HepG2 (cell line): ENCODE results near the gene FRMD1. TPM values are rescaled to one million over a fixed set of nuclear protein-coding genes. Genes with fewer than 3 reads are reported as not detected.

Experiments used
- ATAC-seq: fragments of 200-7000 bp; cut with Tn5 transposase; 3 replicates; pipeline ENCODE4 v1.9.1; 2020; ENCODE audit warnings: mild to moderate bottlenecking, moderate library complexity
- BruUV-seq: library from RNA; stranded (reverse); fragments of 400-500 nt; replicated peaks from 2 replicates; lab custom pipeline; 2021; lab: Mats Ljungman, UMichigan
- CTCF ChIA-PET: fragments of 300-600 bp; formaldehyde crosslinking; extraction: SDS; loops from one replicate; lab custom pipeline; 2021; ENCODE audit warnings: low total read pairs, inconsistent platforms, low intra/inter-chr PET ratio; lab: Yijun Ruan, JAX
- POLR2A ChIA-PET: fragments of 350-600 bp; sonication (Branson Sonifier 250); formaldehyde crosslinking; loops from one replicate; lab custom pipeline; 2020; ENCODE audit warnings: antibody characterized with exemption, inconsistent platforms; lab: Yijun Ruan, JAX
- DNase-seq: peaks from one replicate; pipeline ENCODE4 v3.0.0-alpha.2; 2015; ENCODE audit warnings: low spot score
- FAIRE-seq: peaks from 3 replicates; lab custom pipeline; 2011; peaks lifted over from hg19 to GRCh38; lab: Jason Lieb, UNC
- H2AFZ ChIP-seq: one replicate; pipeline ENCODE4 v1.6.1; 2011; ENCODE audit warnings: low read length, inconsistent platforms
- H3K27ac ChIP-seq: fragments of 300-600 bp; 3 replicates; pipeline ENCODE4 v1.8.0; 2011; ENCODE audit warnings: mixed run types, mild to moderate bottlenecking, mixed read lengths, low read length, inconsistent platforms; ENCODE audit not compliant: insufficient read depth; ENCODE audit errors: extremely low read length
- H3K27me3 ChIP-seq, 2 experiments: fragments of 200-600 bp in 1 of 2; 2 replicates in 1 of 2; 3 replicates in 1 of 2; pipeline versions ENCODE4 v1.6.0 to v1.8.0; 2011; ENCODE audit warnings: low read length in 2 of 2, mild to moderate bottlenecking in 2 of 2, moderate library complexity in 2 of 2, inconsistent platforms in 1 of 2; ENCODE audit not compliant: insufficient read depth in 2 of 2, control insufficient read depth in 1 of 2
- H3K36me3 ChIP-seq, 2 experiments: fragments of 200-600 bp in 1 of 2; replicated peaks in 1 of 2; 2 replicates in 1 of 2; 3 replicates in 1 of 2; pipeline versions ENCODE4 v1.5.1 to v1.8.0; 2011; ENCODE audit warnings: low read length in 2 of 2, inconsistent platforms in 1 of 2; ENCODE audit not compliant: insufficient read depth in 2 of 2, control insufficient read depth in 1 of 2
- H3K4me1 ChIP-seq: 2 replicates; pipeline ENCODE4 v1.5.1; 2012; ENCODE audit warnings: low read length, inconsistent platforms; ENCODE audit not compliant: insufficient read depth
- H3K4me2 ChIP-seq: 2 replicates; pipeline ENCODE4 v1.6.0; 2011; ENCODE audit warnings: low read depth, low read length, inconsistent platforms
- H3K4me3 ChIP-seq, 3 experiments: fragments of 200-600 bp in 1 of 3; sonication (generic), shearing (Covaris generic) in 1 of 3; replicated peaks in 1 of 3; 2 replicates each; pipeline ENCODE4 v1.5.1; 2011 to 2016; ENCODE audit warnings: low read length in 3 of 3, inconsistent platforms in 2 of 3, low read depth in 2 of 3, mild to moderate bottlenecking in 2 of 3, control low read depth in 1 of 3, mixed read lengths in 1 of 3; ENCODE audit not compliant: insufficient read depth in 1 of 3
- H3K79me2 ChIP-seq: one replicate; pipeline ENCODE4 v1.6.1; 2011; ENCODE audit warnings: low read length, inconsistent platforms; ENCODE audit not compliant: insufficient read depth
- H3K9ac ChIP-seq: 2 replicates; pipeline ENCODE4 v1.6.0; 2011; ENCODE audit warnings: mild to moderate bottlenecking, low read depth, low read length, inconsistent platforms; ENCODE audit not compliant: insufficient read depth
- H3K9me3 ChIP-seq: 2 replicates; pipeline ENCODE4 v1.5.1; 2012; ENCODE audit warnings: mild to moderate bottlenecking, low read length
- H4K20me1 ChIP-seq: 2 replicates; pipeline ENCODE4 v1.6.0; 2011; ENCODE audit warnings: inconsistent platforms, mild to moderate bottlenecking, low read length, moderate library complexity; ENCODE audit not compliant: insufficient read depth
- ARNT2 ChIP-seq: sonication (generic); formaldehyde crosslinking; IDR thresholded peaks from 2 replicates; pipeline ENCODE4 v1.8.0; 2022; ENCODE audit warnings: mild to moderate bottlenecking, low read depth, missing genetic modification reagents, moderate library complexity
- BHLHE40 ChIP-seq: IDR thresholded peaks from 2 replicates; pipeline ENCODE4 v1.6.1; 2011; ENCODE audit warnings: low read length, improper control_type of control experiment
- CSRNP2 ChIP-seq: sonication (generic); formaldehyde crosslinking; conservative IDR thresholded peaks from 2 replicates; pipeline ENCODE4 v1.8.0; 2022; ENCODE audit warnings: low read depth, missing genetic modification reagents
- MXD4 ChIP-seq: IDR thresholded peaks from 2 replicates; pipeline ENCODE4 v1.6.1; 2016; ENCODE audit warnings: mild to moderate bottlenecking, missing biosample characterization, missing genetic modification reagents
- PPARG ChIP-seq: conservative IDR thresholded peaks from 2 replicates; pipeline ENCODE4 v1.6.1; 2016; ENCODE audit warnings: missing biosample characterization, missing genetic modification reagents
- SAFB2 ChIP-seq: sonication (generic); formaldehyde crosslinking; IDR thresholded peaks from 2 replicates; pipeline ENCODE4 v1.5.1; 2020; ENCODE audit warnings: missing genetic modification reagents, low read depth, mild to moderate bottlenecking, borderline replicate concordance
- ZNF326 ChIP-seq: sonication (generic); formaldehyde crosslinking; IDR thresholded peaks from 2 replicates; pipeline ENCODE4 v1.4.0; 2020; ENCODE audit warnings: missing genetic modification reagents, borderline replicate concordance
- ZNF512 ChIP-seq: sonication (generic); formaldehyde crosslinking; IDR thresholded peaks from 2 replicates; pipeline ENCODE4 v1.4.0; 2020; ENCODE audit warnings: mild to moderate bottlenecking, missing genetic modification reagents
- ZNF557 ChIP-seq: sonication (generic); formaldehyde crosslinking; IDR thresholded peaks from 2 replicates; pipeline ENCODE4 v1.4.0; 2020; ENCODE audit warnings: missing genetic modification reagents
- ZNF704 ChIP-seq: sonication (generic); formaldehyde crosslinking; IDR thresholded peaks from 2 replicates; pipeline ENCODE4 v1.8.1; 2023; ENCODE audit warnings: mild to moderate bottlenecking, inconsistent platforms, moderate library complexity, missing genetic modification reagents, borderline replicate concordance
- ZNF777 ChIP-seq: sonication (generic); formaldehyde crosslinking; IDR thresholded peaks from 2 replicates; pipeline ENCODE4 v1.4.0; 2020; ENCODE audit warnings: missing genetic modification reagents
- WGBS: methylation state at CpG from one replicate; pipeline ENCODE4 v1.1.6; 2017; ENCODE audit warnings: low lambda C conversion rate; 5-methylcytosine and 5-hydroxymethylcytosine counted together
- in situ Hi-C: cut with HindIII; loops from 2 replicates; pipeline ENCODE4 v1.10.0; 2017; ENCODE audit warnings: low pct_unique_long_range_greater_than_20kb; ENCODE audit not compliant: extremely low pct_ligation_motif_present
- intact Hi-C: fragments of 100-400 bp; cut with micrococcal nuclease; formaldehyde crosslinking; loops from one replicate; pipeline ENCODE4 v1.10.0; 2022; ENCODE audit not compliant: unreplicated experiment
- polyA plus RNA-seq, 8 experiments: library from polyadenylated mRNA; depleted of rRNA in 3 of 8; stranded (reverse) in 7 of 8; unstranded in 1 of 8; fragments of >200 nt; fragmentation: Illumina TruSeq in 4 of 8; extraction: Trizol in 4 of 8; gene quantifications; 2 replicates each; pipeline versions ENCODE4 v1.2.1 to v1.2.3, GENCODE V29; 2011 to 2016; ENCODE audit warnings: low read depth in 4 of 8, missing spikeins in 1 of 8, mixed read lengths in 1 of 8; ENCODE audit not compliant: insufficient read depth in 1 of 8
- total RNA-seq, 5 experiments: library from RNA; depleted of rRNA; stranded (reverse); fragments of >200 nt; fragmentation: Illumina TruSeq; extraction: Trizol; gene quantifications; 2 replicates each; pipeline ENCODE4 v1.2.3, GENCODE V29; 2016; ENCODE audit warnings: low read depth in 1 of 5

Gene FRMD1
- total and polyA plus RNA-seq, 2 of the 13 experiments (the other 11 are each of a cell fraction or from before 2014, with no cell fraction given), result 0.01 TPM; not detected in 1

- Histone ChIP-seq H2AFZ (no peak overlapping the region), H3K79me2 (no peaks in the 10 kb centered on the region), H3K9ac (no peak overlapping the region), H3K36me3 (no peaks in the 10 kb centered on the region), H3K4me3 (no peak overlapping the region), H4K20me1 (no peaks in the 10 kb centered on the region), H3K27ac (no peak overlapping the region), H3K27me3 (peaks cover 16 to 82% of the 10 kb centered on the region in 2 experiments), H3K9me3 (no peaks in the 10 kb centered on the region), H3K4me2 (no peak overlapping the region), H3K4me1 (peaks cover 25% of the 10 kb centered on the region)
- in situ Hi-C loops, result no loop called here
- 60% methylated on average over 10 of the region's 10 CpGs for WGBS
- BruUV-seq, result no TSS peak
- intact Hi-C loops, result no loop called here
- DNase-seq (no peak), ATAC-seq (no peak), FAIRE-seq (no peak)
- ChIA-PET CTCF (no interaction called here), POLR2A (no interaction called here)
- TF ChIP-seq CSRNP2 (CRISPR knock-in tag) (no peak), PPARG (CRISPR knock-in tag) (no peak)
Observed at GRCh38 chr6:168086616-168087015, 7.6 kb upstream of the FRMD1 start.

GRCh38 chr6:168086066-168086465, 7.1 kb upstream of the FRMD1 start:
- CTCF ChIA-PET, result no interaction called here
- DNase-seq (no peak), ATAC-seq (no peak), FAIRE-seq (no peak)
- H3K27me3 ChIP-seq, result peaks cover 16 to 84% of the 10 kb centered on the region in 2 experiments
- in situ Hi-C loops (no loop called here), intact Hi-C loops (no loop called here)
- no peak overlapping the region for H3K4me2 ChIP-seq
- no peaks in the 10 kb centered on the region for H4K20me1 ChIP-seq
- WGBS, result 47% methylated on average over 8 of the region's 10 CpGs
- POLR2A ChIA-PET, result no interaction called here
- H3K4me1 ChIP-seq, result peaks cover 25% of the 10 kb centered on the region
- no peaks in the 10 kb centered on the region for H3K79me2 ChIP-seq
- H3K36me3 ChIP-seq, result no peaks in the 10 kb centered on the region
- no peak overlapping the region for H3K4me3 ChIP-seq
- no peak overlapping the region for H2AFZ ChIP-seq
- no peak overlapping the region for H3K9ac ChIP-seq
- H3K27ac ChIP-seq, result no peak overlapping the region
- BruUV-seq, result no TSS peak
- no peaks in the 10 kb centered on the region for H3K9me3 ChIP-seq
- no peak for TF ChIP-seq MXD4 (CRISPR knock-in tag)
- TF ChIP-seq ZNF326 (CRISPR knock-in tag), result no peak
- TF ChIP-seq BHLHE40, result no peak
- TF ChIP-seq ZNF704 (CRISPR knock-in tag), result no peak
- TF ChIP-seq ZNF777 (CRISPR knock-in tag), result no peak
- TF ChIP-seq ZNF512 (CRISPR knock-in tag), result no peak
- TF ChIP-seq ZNF557 (CRISPR knock-in tag), result no peak
- no peak for TF ChIP-seq ARNT2 (CRISPR knock-in tag)
- no peak for TF ChIP-seq SAFB2 (CRISPR knock-in tag)
